IPS-20b (cell line): ENCODE data around the gene TRIM67.
A peak's percentile ranks its signal among the peaks of the same experiment; 100 is the strongest.

Source experiments
- H3K27ac ChIP-seq: one replicate; pipeline ENCODE4 v1.5.1; 2013; ENCODE audit warnings: low read length
- H3K27me3 ChIP-seq: 2 replicates; pipeline ENCODE4 v1.6.1; 2013; ENCODE audit warnings: mild to moderate bottlenecking, low read length, inconsistent platforms; ENCODE audit not compliant: insufficient read depth
- H3K36me3 ChIP-seq: 2 replicates; pipeline ENCODE4 v1.6.1; 2013; ENCODE audit warnings: low read depth, mild to moderate bottlenecking, inconsistent platforms, low read length, moderate library complexity; ENCODE audit not compliant: insufficient read depth
- H3K4me1 ChIP-seq: 2 replicates; pipeline ENCODE4 v1.6.1; 2013; ENCODE audit warnings: mild to moderate bottlenecking, control low read depth, inconsistent platforms, low read length, moderate library complexity; ENCODE audit not compliant: insufficient read depth
- H3K4me3 ChIP-seq: 2 replicates; pipeline ENCODE4 v1.5.1; 2013; ENCODE audit warnings: mild to moderate bottlenecking, low read length, inconsistent platforms
- H3K9ac ChIP-seq: 2 replicates; pipeline ENCODE4 v1.6.1; 2013; ENCODE audit warnings: low read depth, mild to moderate bottlenecking, inconsistent platforms, low read length, moderate library complexity
- H3K9me3 ChIP-seq: 2 replicates; pipeline ENCODE4 v1.6.1; 2013; ENCODE audit warnings: mild to moderate bottlenecking, low read depth, low read length, inconsistent platforms; ENCODE audit not compliant: insufficient read depth

TRIM67 gene

DNA sequence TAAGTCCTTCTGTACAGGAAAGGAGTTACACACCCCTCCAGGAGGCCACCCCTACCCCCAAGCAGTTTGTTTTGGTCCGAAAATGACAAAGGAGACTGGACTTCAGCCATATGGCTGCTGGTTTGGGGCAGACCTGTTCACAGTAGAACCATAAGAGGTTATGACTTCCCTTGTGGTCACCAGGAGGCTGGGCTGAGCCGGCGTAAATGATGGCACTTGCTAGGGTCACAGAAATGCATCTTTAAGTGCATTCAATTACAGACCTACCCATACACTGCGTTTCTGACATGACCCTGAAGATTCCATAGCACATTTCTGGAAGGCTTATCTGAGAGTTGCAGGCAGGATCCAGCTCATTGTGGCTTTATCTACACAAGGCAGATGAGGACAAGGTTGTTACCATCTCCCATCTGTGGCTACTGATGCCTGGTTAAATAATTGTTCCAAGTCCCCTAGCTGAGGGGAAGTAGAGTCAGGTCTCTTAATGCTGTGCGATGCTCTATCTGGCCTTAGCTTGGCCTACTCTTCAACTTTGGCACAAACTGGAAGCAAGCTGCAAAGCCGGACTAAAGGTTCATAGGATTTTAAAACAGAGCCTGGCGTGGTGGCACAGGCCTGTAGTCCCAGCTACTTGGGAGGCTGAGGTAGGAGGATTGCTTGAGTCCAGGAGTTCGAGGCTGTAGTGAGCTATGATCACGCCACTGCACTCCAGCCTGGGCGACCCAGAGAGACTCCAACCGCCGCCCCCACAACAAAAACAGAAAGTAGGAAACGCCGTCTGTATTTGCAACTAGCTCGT, 1.7 kb upstream of the TRIM67 start:
- Histone ChIP-seq H3K9me3 (no peaks in the 10 kb centered on the region), H3K4me3 (no peak overlapping the region), H3K36me3 (no peaks in the 10 kb centered on the region), H3K27ac (no peak overlapping the region), H3K9ac (no peak overlapping the region), H3K4me1 (no peaks in the 10 kb centered on the region), H3K27me3 (peaks cover 86% of the 10 kb centered on the region)

DNA sequence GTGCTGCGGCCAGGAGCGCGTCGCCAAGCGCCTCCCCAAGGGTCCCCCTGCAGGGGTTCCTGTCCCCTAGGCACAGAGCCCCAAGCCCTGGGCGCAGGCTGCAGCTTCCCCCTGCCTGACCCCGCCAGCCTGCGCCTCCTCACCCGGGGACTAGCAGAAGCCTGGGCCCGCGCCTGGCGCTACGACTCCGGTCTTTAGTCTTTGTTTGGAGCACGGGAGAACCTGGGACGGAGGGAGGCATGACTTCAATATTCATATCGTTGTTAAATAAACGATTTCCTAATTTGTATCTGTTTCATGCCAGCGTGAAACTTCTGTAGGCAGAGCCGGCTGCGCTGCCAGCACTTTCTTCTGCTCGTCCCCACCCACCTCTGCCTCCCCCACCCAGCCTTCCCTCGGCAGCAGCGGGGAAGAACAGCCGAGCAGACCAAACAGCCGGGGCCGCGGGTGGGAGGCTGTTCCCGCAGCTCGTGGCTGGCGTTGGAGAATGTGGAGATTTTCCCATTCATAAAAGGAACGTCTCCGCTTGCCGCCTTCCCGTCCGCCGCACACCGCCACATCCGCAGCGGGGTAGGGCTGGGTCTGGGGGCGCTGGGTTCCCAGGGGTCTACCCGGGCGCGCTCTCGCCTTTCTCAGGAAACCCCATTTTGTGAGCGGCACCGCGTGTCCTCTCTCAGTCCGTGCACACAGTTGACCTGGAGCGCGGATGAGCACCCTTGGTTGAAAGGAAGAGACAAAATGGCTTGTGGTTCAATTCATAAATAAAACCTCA, 777 bp upstream of the TRIM67 start:
- Histone ChIP-seq H3K36me3 (no peaks in the 10 kb centered on the region), H3K9me3 (no peaks in the 10 kb centered on the region), H3K27ac (no peak overlapping the region), H3K27me3 (peaks cover 90% of the 10 kb centered on the region), H3K4me1 (no peaks in the 10 kb centered on the region), H3K9ac (no peak overlapping the region), H3K4me3 (peak overlapping the region; percentile 63)

DNA sequence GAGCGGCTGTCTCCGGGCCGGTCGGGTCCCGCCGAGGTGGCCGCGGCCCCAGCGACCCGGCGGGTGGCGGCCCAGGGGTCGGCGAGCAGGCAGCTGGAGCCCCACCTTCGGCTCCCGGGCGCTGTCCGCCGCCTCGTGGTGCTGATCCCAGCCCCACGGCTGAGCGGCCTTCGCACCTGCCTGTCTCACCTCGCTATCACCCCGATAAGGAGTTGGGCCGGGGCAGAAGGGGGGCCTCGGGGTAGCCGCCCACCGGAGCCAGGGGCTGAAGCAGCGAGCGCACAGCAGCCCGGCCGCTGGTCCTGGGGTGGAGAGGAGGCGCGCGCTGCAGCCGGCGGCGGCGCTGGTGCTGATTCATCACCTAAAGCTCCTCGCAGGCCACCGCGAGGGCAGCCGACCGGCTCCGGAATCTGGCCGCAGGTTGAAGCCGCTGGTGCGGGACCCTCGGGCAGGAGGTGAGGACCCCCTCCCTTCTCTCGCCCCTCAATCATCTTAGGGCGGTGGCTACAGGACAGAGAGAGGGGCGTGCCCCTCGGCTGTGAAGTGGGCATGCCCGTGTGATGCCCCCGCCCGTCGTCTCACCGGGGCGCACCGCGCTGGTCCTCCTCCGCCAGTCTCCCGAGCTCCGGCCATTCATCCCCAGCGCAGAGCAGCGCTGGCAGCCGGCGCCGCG, 575 bp downstream of the TRIM67 start:
- peaks cover 87% of the 10 kb centered on the region for H3K27me3 ChIP-seq

DNA sequence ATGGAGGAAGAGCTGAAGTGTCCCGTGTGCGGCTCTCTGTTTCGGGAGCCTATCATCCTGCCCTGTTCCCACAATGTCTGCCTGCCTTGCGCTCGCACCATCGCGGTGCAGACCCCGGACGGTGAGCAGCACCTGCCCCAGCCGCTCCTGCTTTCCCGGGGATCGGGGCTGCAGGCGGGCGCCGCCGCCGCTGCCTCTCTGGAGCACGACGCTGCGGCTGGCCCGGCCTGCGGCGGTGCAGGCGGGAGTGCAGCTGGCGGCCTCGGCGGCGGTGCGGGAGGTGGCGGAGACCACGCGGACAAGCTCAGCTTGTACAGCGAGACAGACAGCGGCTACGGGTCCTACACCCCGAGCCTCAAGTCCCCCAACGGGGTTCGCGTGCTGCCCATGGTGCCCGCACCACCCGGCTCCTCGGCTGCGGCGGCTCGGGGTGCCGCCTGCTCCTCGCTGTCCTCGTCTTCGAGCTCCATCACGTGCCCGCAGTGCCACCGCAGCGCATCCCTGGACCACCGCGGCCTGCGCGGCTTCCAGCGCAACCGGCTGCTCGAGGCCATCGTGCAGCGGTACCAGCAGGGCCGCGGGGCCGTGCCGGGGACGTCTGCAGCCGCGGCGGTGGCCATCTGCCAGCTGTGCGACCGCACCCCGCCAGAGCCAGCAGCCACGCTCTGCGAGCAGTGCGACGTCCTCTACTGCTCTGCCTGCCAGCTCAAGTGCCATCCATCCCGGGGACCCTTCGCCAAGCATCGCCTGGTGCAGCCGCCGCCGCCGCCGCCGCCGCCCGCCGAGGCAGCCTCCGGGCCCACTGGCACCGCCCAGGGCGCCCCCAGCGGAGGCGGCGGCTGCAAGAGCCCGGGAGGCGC, 1.3 kb downstream of the TRIM67 start:
- no peaks in the 10 kb centered on the region for H3K36me3 ChIP-seq
- H3K4me1 ChIP-seq, result no peaks in the 10 kb centered on the region
- H3K9me3 ChIP-seq, result no peaks in the 10 kb centered on the region
- H3K27ac ChIP-seq, result no peak overlapping the region
- peaks cover 85% of the 10 kb centered on the region for H3K27me3 ChIP-seq
- H3K4me3 ChIP-seq, result no peak overlapping the region
- no peak overlapping the region for H3K9ac ChIP-seq

More for the DNA sequence above, 575 bp downstream of the TRIM67 start:
- Histone ChIP-seq H3K9me3 (no peaks in the 10 kb centered on the region), H3K9ac (no peak overlapping the region), H3K36me3 (no peaks in the 10 kb centered on the region), H3K27ac (no peak overlapping the region), H3K4me3 (peak overlapping the region; percentile 63; the same call in 1 of the 2 replicates), H3K4me1 (no peaks in the 10 kb centered on the region)

DNA sequence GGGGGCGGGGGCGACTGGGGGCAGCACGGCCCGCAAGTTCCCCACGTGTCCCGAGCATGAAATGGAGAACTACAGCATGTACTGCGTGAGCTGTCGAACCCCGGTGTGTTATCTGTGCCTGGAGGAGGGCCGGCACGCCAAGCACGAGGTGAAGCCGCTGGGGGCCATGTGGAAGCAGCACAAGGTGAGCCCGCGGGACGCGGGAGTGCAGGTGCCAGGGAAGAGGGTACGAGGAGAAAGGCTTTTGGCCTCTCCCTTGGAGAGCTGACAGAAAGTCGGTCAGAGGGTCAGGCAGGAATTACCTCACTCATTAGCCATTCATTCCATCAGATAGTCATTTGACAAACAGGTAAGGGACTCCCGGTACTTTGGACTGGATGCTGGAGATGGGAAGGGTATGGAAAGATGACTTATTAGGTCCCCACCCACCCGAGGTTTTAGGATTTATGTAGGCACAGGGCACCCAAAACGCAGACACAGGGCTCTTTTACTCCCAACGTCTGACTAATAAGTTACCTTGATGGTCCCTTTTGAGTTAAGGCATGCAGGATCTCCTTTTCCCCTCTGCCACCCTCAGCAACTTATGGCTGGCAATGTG, 2.1 kb downstream of the TRIM67 start:
- Histone ChIP-seq H3K27me3 (peaks cover 82% of the 10 kb centered on the region), H3K9ac (no peak overlapping the region)

DNA sequence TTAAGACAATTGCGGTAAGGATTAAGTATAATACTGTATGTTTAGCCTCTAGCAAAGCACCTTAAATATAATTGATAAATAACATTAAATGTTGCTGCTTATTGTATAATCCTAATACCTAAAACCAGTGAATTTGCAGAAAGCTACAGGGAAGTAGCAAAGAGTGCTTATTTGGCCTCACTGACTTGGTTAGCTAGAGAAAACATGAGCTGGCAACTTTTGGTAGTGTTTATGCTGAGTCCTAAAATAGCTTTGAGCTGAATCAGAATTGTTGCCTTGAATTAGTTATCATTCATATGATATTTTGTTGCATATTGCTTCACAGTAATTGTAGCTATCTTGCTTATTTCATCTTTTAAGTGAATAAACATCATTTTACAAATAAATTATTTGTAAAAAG, 3.5 kb downstream of the TRIM67 start:
- Histone ChIP-seq H3K36me3 (no peaks in the 10 kb centered on the region), H3K9ac (no peak overlapping the region), H3K27ac (no peak overlapping the region), H3K27me3 (peaks cover 68% of the 10 kb centered on the region), H3K9me3 (no peaks in the 10 kb centered on the region), H3K4me3 (no peak overlapping the region), H3K4me1 (no peaks in the 10 kb centered on the region)

More for the DNA sequence above, 2.1 kb downstream of the TRIM67 start:
- Histone ChIP-seq H3K9me3 (no peaks in the 10 kb centered on the region), H3K4me3 (no peak overlapping the region), H3K27ac (no peak overlapping the region), H3K36me3 (no peaks in the 10 kb centered on the region), H3K4me1 (no peaks in the 10 kb centered on the region)

DNA sequence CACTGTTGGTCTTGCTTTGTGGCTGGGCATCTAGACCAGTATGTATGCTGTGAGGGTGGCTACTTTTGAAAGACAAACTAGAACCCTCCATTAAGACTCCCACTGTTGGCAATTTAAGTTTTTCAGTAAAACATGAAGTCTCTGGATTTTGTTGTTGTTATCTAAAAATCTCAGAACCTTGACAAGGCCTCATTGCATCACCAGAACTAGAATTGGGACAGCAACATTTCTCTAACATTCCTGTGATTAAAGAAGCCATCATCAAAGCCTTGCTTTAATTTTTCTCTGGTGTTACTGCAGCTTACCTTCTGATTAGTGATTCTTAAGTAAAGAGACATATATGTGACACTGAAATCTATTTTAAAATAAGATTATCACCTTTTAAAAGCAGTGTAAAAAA, 4.5 kb downstream of the TRIM67 start:
- Histone ChIP-seq H3K27me3 (peaks cover 58% of the 10 kb centered on the region), H3K36me3 (no peaks in the 10 kb centered on the region), H3K4me1 (no peaks in the 10 kb centered on the region), H3K9ac (no peak overlapping the region), H3K4me3 (no peak overlapping the region), H3K9me3 (no peaks in the 10 kb centered on the region), H3K27ac (no peak overlapping the region)

DNA sequence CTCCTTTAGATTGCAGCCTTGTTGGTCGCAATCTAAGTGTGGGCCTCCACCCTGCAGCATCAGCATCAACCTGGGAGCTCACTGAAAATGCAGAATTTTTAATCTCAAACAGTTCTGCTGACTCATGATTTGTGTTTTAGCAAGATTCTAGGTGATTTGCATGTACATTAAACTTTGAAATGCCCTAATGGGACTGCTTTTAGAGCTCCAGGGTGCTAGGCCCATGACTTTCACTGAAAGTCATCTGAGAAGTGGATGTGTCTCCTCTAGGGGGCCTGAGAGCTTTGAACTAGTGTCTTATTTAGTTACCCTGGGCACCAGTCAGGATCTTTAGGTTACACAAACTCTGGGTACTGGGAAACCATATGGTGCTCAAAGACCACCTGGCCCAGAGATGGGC, 9.0 kb downstream of the TRIM67 start:
- Histone ChIP-seq H3K27me3 (peaks cover 37% of the 10 kb centered on the region), H3K4me3 (no peak overlapping the region), H3K9me3 (no peaks in the 10 kb centered on the region), H3K4me1 (no peaks in the 10 kb centered on the region), H3K36me3 (no peaks in the 10 kb centered on the region), H3K27ac (no peak overlapping the region), H3K9ac (no peak overlapping the region)

DNA sequence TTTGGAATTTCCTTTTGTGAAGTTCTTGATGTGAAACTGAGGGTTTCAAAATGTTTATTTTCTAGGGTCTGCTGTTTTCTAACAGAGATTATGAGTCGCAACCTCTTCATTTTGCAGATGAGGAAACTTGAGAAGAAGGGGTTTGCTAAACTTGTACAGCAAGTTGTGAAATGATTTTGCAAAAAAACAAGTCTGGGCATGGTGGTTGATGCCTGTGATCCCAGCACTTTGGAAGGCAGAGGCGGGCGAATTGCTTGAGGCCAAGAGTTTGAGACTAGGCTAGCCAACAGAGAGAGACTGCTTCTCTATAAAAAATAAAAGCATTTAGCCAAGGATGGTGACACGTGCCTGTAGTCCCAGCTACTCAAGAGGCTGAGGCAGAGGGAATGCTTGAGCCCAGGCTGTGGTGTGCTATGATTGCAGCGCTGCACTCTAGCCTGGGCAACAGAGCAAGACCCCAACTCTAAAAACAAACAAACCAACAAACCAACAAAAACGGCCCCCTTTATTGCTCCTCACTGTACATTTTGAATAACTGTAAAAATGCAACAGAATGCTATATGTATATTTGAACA, 9.9 kb downstream of the TRIM67 start:
- Histone ChIP-seq H3K4me3 (no peak overlapping the region), H3K9ac (no peak overlapping the region), H3K9me3 (no peaks in the 10 kb centered on the region), H3K36me3 (no peaks in the 10 kb centered on the region), H3K4me1 (no peaks in the 10 kb centered on the region), H3K27me3 (peaks cover 33% of the 10 kb centered on the region), H3K27ac (no peak overlapping the region)

DNA sequence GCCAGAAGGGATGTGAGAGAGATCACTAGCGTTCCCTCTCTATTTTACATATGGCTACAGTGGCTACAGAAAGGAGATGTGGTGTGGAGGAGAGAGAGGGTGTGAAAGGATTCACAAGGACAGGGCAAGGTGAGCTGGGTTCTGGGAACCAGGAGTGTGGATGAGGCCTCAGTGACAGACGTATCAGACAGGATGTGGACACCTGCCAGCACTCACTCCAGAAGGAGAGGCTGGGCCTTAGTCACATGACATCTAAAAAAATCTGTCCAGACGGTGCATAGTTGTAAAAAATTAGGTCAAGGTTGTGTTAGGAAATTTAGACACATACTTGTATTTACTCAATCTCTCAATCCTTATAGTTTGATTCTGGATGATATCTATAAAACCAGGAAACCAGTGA, 10.6 kb downstream of the TRIM67 start:
- Histone ChIP-seq H3K9ac (no peak overlapping the region), H3K4me1 (no peaks in the 10 kb centered on the region), H3K36me3 (no peaks in the 10 kb centered on the region), H3K9me3 (no peaks in the 10 kb centered on the region), H3K27me3 (peaks cover 34% of the 10 kb centered on the region; the same call in 1 of the 2 replicates), H3K27ac (no peak overlapping the region), H3K4me3 (no peak overlapping the region)
